ENCODE data around the gene GRP.

Gene GRP

DNA sequence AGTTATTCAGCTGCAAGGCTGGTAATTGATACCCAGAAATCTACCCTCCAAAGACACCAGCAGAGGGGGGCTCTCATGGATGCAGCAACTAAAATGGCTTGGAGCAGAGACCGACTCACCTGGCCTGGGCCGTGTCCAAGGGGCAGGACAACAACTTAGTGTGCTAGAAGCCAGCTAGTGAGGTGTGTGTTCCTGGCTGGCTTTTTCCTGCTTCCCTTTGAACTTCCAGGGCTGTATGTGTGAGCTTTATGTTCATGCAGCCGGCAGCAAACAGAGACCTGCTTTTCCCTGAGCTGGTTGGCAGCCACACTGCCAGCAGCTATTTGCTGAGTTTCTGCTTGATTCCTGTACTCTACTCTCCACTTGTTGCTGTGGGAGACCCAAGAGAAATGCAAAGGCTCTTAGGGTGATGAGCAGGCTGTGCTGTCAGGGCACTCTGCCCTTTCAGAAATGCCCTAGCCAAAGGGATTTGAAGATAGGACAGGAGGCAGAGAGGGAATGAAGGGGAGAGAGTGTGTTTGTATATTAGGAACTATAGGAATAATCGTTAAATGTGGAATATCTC is 23.7 kb upstream of the GRP start:
- TF ChIP-seq, protein P1, sequence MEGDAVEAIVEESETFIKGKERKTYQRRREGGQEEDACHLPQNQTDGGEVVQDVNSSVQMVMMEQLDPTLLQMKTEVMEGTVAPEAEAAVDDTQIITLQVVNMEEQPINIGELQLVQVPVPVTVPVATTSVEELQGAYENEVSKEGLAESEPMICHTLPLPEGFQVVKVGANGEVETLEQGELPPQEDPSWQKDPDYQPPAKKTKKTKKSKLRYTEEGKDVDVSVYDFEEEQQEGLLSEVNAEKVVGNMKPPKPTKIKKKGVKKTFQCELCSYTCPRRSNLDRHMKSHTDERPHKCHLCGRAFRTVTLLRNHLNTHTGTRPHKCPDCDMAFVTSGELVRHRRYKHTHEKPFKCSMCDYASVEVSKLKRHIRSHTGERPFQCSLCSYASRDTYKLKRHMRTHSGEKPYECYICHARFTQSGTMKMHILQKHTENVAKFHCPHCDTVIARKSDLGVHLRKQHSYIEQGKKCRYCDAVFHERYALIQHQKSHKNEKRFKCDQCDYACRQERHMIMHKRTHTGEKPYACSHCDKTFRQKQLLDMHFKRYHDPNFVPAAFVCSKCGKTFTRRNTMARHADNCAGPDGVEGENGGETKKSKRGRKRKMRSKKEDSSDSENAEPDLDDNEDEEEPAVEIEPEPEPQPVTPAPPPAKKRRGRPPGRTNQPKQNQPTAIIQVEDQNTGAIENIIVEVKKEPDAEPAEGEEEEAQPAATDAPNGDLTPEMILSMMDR (IDR thresholded peaks at IDR 0.05; ENCODE audit: low read depth, low read length): no peak
- no peak overlapping the region for H3K4me3 ChIP-seq (ENCODE audit: low read depth, low read length)

DNA sequence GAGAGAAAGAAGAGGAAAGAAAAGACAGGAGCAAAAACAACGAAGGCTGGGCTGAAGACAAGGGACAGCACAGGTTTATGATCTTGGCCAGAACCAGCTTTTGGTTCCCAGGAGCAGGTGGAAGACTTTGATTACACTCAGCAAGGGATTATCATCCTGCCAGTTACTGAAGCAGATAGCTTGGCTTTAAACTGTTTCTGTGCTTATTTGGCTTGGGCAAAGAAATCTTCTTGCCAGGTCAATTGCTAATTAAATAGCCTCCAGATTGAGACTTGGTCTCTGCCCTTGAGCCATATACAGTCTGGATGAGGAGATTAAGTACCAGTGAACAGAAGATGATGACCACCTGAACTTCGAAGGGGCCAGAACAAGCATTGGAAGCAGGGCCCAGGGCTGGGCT is 22.3 kb upstream of the GRP start:
- TF ChIP-seq, protein P1 (IDR thresholded peaks at IDR 0.05; ENCODE audit: low read depth, low read length): no peak

DNA sequence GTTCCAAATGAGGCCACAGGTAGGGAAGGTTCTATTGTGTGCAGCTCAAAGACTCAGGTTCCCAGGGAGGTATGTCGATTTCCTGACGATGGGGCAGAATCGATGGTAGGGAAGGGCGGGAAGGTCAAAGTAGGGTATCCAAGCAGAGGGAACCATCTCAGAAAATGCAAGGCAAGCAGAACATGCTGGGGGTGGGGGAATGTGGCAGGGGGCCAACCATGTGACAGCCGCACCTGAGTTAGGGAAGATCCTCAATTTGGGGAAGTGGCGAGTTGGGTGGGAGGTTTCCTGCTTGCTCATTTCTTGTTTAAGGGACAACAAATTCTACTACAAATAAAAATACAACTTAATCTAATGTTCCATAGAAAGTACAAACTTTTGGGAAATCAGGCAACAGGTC is 21.7 kb upstream of the GRP start:
- TF ChIP-seq, protein P1 (IDR thresholded peaks at IDR 0.05; ENCODE audit: low read depth, low read length): no peak
- no peak overlapping the region for H3K4me3 ChIP-seq (ENCODE audit: low read depth, low read length)

More for the DNA sequence above, 22.3 kb upstream of the GRP start:
- no peak overlapping the region for H3K4me3 ChIP-seq (ENCODE audit: low read depth, low read length)

DNA sequence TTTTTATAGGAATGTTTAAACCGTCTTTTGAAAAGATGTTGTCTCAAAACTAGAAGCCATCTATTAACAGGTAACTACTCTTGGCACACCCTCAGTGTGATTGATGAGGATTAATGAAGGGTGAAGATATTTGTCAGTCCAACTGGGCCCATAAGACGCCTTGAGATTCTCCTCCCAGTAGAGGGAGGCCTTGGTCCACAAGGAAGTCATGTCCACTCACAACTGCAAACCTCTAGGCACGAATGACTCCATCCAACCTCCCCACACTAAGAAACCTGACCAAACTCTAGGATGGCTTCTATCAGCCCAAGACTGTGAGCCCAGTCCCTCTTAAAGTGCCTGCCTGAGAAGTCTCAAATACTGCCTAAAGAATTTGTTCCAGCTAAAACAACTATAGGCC is 19.2 kb upstream of the GRP start:
- no peak overlapping the region for H3K4me3 ChIP-seq (ENCODE audit: low read depth, low read length)
- TF ChIP-seq, protein P1 (IDR thresholded peaks at IDR 0.05; ENCODE audit: low read depth, low read length): no peak

DNA sequence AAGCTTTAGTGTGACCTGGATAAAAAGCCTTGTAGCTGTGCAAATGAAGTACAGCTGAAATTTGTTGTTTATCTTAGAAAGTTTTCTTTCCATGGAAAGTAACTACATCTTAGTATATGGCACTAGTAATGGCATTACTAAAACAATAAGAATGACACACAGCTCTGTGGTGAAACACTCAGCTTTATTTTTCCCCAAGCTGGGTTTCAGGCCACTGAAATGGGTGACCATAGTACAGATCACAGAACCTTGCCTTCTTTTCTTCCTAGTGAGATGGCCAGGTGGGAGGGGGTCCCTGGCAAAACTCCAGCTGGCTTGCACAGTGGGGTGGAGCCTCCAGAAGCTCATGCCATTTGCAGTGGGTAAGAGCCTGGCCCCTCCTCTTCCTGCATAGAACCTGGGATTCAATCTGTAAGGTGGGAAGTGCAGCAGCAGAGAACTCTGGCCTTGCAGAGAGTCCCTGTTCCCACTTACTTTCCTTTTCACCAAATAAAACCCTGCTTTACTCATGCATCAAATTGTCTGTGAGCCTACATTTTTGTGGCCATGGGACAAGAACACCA is 17.6 kb upstream of the GRP start:
- TF ChIP-seq, protein P1 (IDR thresholded peaks at IDR 0.05; ENCODE audit: low read depth, low read length): no peak
- no peak overlapping the region for H3K4me3 ChIP-seq (ENCODE audit: low read depth, low read length)

DNA sequence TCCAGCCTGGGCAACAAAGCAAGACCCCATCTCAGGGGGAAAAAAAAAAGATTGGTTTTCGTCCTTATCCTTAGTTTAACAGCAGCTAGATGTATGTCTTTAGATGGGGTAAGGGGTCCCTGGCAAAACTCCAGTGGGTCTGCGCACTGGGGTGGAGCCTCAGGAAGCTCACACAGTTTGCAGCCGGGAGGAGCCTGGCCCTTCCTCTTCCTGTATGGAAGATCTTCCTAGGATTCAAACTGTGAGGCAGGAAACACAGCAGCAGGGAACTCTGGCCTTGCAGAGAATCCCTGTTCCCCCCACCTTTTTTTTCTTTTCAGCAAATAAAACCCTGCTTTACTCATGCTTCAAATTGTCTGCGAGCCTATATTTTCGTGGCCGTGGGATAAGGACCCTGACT is 12.5 kb upstream of the GRP start:
- TF ChIP-seq, protein P1 (IDR thresholded peaks at IDR 0.05; ENCODE audit: low read depth, low read length): no peak
- no peak overlapping the region for H3K4me3 ChIP-seq (ENCODE audit: low read depth, low read length)

DNA sequence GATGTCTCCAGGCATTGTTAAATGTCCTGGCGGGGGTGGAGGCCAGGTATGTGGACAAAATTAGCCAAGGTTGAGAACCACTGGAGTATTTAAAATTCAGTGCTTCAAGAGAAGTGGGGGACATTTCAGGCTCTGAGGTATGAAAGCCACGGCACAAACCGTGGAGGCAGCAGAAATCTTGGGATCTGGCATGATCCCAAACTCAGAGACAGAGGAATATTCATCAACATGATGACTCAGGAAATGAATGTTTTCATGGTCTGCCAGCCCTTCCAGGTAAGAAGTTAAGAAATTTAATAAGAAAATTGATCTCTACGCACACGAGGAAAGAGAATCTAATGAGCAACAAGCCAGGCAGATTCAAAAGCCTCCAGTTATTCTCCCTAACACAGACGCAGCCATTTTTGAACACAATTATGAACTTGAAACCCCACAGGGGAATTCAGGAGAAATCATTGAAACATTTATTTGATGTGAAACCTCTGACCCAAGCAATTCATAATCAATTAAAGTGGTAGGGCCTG is 11.3 kb upstream of the GRP start:
- TF ChIP-seq, protein P1 (IDR thresholded peaks at IDR 0.05; ENCODE audit: low read depth, low read length): no peak
- no peak overlapping the region for H3K4me3 ChIP-seq (ENCODE audit: low read depth, low read length)

Data from WI38 (cell line).